Kidney (tissue), 14 donors: Measurements from ENCODE around the gene WAC. TPM values are rescaled to one million over a fixed set of nuclear protein-coding genes. Genes with fewer than 3 reads are reported as not detected.

ENCODE experiments used
- DNase-seq, 5 donors: peaks; one replicate each; pipeline ENCODE4 v3.0.0-alpha.2; 2013 to 2020
- FAIRE-seq: peaks from 2 replicates; lab custom pipeline; 2012; peaks lifted over from hg19 to GRCh38; lab: Jason Lieb, UNC
- H3K27ac ChIP-seq, 2 donors: one replicate each; pipeline ENCODE4 v1.7.0; 2013; ENCODE audit warnings: low read depth in 2 of 2, low read length in 2 of 2, inconsistent platforms in 1 of 2
- H3K27me3 ChIP-seq: one replicate; pipeline ENCODE4 v1.7.1; 2013; ENCODE audit warnings: low read length, inconsistent platforms; ENCODE audit not compliant: control insufficient read depth, insufficient read depth
- H3K36me3 ChIP-seq, 3 donors: one replicate each; pipeline versions ENCODE4 v1.7.0 to v1.7.1; 2013; ENCODE audit warnings: low read length in 3 of 3, control low read depth in 1 of 3, inconsistent platforms in 1 of 3; ENCODE audit not compliant: insufficient read depth in 3 of 3, control insufficient read depth in 2 of 3
- H3K4me1 ChIP-seq, 3 donors: one replicate each; pipeline versions ENCODE4 v1.7.0 to v1.7.1; 2013; ENCODE audit warnings: low read length in 3 of 3, inconsistent platforms in 1 of 3, low read depth in 1 of 3; ENCODE audit not compliant: control insufficient read depth in 2 of 3, insufficient read depth in 2 of 3
- H3K4me3 ChIP-seq, 3 donors: one replicate each; pipeline versions ENCODE4 v1.7.0 to v1.8.1; 2013; ENCODE audit warnings: low read length in 3 of 3, control low read depth in 1 of 3, inconsistent platforms in 1 of 3
- H3K9ac ChIP-seq, 3 donors: one replicate each; pipeline versions ENCODE4 v1.7.0 to v1.7.1; 2013; ENCODE audit warnings: low read length in 3 of 3, control low read depth in 1 of 3, inconsistent platforms in 1 of 3
- H3K9me3 ChIP-seq, 3 donors: one replicate each; pipeline versions ENCODE4 v1.7.0 to v1.7.1; 2013; ENCODE audit warnings: low read length in 3 of 3, control low read depth in 1 of 3, inconsistent platforms in 1 of 3; ENCODE audit not compliant: control insufficient read depth in 2 of 3, insufficient read depth in 1 of 3
- intact Hi-C: fragments of 100-400 bp; cut with DNase I; formaldehyde crosslinking; loops from one replicate; pipeline ENCODE4 v1.11.1; 2022
- polyA plus RNA-seq: library from polyadenylated mRNA; stranded (reverse); fragments of 350-450 nt; fragmentation: Illumina TruSeq; extraction: RNeasy Lipid Tissue Mini Kit (QIAGEN cat#74804); gene quantifications from one replicate; pipeline ENCODE4 v1.2.3, GENCODE V29; 2014; ENCODE audit warnings: low read depth, low replicate concordance; ENCODE audit not compliant: insufficient read depth
- total RNA-seq: library from RNA; stranded (reverse); fragmentation: NEBNext Ultra II Directional; extraction: Animal tissue kit (Norgen Biotek cat#: 25700); gene quantifications from one replicate; pipeline ENCODE4 v1.2.1, GENCODE V29; 2021
- TF ChIP-seq, protein P1 (sequence below): IDR thresholded peaks from 3 replicates; pipeline ENCODE4 v1.5.1; 2012; ENCODE audit warnings: mild to moderate bottlenecking, moderate library complexity, borderline replicate concordance; ENCODE audit not compliant: insufficient read depth; ENCODE audit errors: extremely low read depth
- donor health status: control.
- donor health status: control.
- donor health status: control.
- donor health status: control.
- donor health status: control.
- donor health status: DM: yes; HTN: yes; CAD: no.
- donor health status: Normal renal cell carcinoma (clear cell type).

WAC gene
- total and polyA plus RNA-seq, 2 donors from 2014 or later: 33.4 to 107 TPM

DNA sequence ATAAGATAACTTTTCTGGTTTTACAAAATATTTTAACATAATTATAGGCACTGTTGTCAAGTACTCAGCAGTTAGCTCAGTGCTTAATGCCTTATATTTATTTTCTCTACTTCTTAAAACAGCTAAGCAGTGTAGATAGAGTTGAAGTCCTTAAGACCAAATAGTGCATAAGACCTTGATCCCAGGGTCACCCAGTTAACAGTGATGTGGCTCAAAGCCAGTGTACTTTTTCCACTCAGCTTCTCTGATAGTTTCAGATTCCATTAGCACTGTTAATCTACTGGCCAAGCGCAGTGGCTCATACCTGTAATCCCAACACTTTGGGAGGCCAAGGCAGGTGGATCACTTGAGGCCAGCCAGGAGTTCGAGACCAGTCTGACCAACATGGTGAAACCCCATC is 83.6 kb downstream of the WAC start:
- no peak overlapping the region for H3K4me3 ChIP-seq

DNA sequence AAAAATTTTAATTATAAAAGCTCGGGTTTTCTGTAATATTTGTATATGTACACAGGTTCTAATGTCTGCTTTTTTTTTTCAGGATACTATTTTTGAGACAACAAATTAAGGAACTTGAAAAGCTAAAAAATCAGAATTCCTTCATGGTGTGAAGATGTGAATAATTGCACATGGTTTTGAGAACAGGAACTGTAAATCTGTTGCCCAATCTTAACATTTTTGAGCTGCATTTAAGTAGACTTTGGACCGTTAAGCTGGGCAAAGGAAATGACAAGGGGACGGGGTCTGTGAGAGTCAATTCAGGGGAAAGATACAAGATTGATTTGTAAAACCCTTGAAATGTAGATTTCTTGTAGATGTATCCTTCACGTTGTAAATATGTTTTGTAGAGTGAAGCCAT is 86.5 kb downstream of the WAC start:
- Histone ChIP-seq H3K36me3 (peaks cover 14 to 48% (median 19%) of the 10 kb centered on the region in 3 donors), H3K4me1 (no peaks in the 10 kb centered on the region), H3K9ac (no peak overlapping the region), H3K27ac (no peak overlapping the region), H3K9me3 (no peaks in the 10 kb centered on the region), H3K27me3 (no peaks in the 10 kb centered on the region), H3K4me3 (no peak overlapping the region)
- no peak for FAIRE-seq
- intact Hi-C loops: no loop called here
- no peak for DNase-seq
- TF ChIP-seq, protein P1, sequence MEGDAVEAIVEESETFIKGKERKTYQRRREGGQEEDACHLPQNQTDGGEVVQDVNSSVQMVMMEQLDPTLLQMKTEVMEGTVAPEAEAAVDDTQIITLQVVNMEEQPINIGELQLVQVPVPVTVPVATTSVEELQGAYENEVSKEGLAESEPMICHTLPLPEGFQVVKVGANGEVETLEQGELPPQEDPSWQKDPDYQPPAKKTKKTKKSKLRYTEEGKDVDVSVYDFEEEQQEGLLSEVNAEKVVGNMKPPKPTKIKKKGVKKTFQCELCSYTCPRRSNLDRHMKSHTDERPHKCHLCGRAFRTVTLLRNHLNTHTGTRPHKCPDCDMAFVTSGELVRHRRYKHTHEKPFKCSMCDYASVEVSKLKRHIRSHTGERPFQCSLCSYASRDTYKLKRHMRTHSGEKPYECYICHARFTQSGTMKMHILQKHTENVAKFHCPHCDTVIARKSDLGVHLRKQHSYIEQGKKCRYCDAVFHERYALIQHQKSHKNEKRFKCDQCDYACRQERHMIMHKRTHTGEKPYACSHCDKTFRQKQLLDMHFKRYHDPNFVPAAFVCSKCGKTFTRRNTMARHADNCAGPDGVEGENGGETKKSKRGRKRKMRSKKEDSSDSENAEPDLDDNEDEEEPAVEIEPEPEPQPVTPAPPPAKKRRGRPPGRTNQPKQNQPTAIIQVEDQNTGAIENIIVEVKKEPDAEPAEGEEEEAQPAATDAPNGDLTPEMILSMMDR: no peak

More for the DNA sequence above, 83.6 kb downstream of the WAC start:
- Histone ChIP-seq H3K9ac (no peak overlapping the region), H3K4me1 (no peaks in the 10 kb centered on the region), H3K27me3 (no peaks in the 10 kb centered on the region), H3K27ac (no peak overlapping the region), H3K36me3 (peaks cover 22 to 72% (median 31%) of the 10 kb centered on the region in 3 donors), H3K9me3 (no peaks in the 10 kb centered on the region)
- intact Hi-C loops: no loop called here
- FAIRE-seq: no peak
- no peak for DNase-seq
- TF ChIP-seq, protein P1: no peak

DNA sequence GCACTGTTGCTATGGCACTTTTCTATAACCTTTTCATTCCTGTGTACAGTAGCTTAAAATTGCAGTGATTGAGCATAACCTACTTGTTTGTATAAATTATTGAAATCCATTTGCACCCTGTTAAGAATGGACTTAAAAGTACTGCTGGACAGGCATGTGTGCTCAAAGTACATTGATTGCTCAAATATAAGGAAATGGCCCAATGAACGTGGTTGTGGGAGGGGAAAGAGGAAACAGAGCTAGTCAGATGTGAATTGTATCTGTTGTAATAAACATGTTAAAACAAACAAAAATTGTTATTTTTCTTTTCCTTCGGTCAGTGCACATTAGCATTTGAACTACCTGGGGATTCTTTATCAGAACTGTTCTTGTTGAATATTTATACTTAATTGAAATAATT is 87.3 kb downstream of the WAC start:
- Histone ChIP-seq H3K27ac (no peak overlapping the region), H3K36me3 (peaks cover 7 to 41% (median 17%) of the 10 kb centered on the region in 3 donors), H3K4me1 (no peaks in the 10 kb centered on the region), H3K27me3 (no peaks in the 10 kb centered on the region), H3K9me3 (no peaks in the 10 kb centered on the region), H3K4me3 (no peak overlapping the region), H3K9ac (no peak overlapping the region)
- TF ChIP-seq, protein P1: no peak
- FAIRE-seq (no peak), DNase-seq (no peak)
- intact Hi-C loops: loop anchor here (10.0 kb wide), 1 partner anchor 685 kb away; no protein-coding TSS in a partner anchor

DNA sequence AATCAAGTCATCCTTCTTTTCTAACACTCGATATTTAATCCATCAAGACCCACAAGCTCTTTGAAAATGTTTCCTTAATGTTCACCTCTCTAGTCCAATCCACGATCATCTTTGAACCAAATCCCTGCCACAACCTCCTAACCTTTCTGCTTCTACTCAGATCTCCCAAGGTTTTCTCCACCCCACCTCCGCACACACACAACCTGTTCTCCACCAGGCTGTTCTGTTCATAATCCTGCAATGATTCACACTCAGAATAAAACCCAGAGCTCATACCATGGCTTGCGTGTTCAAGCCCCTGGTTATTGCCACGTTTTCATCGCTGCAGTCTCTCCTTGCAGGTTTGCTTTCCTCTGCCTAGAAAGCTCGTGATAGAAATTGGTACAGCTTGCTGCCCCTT is 90.6 kb downstream of the WAC start:
- TF ChIP-seq, protein P1: no peak
- no peaks in the 10 kb centered on the region for H3K27me3 ChIP-seq
- no peaks in the 10 kb centered on the region for H3K4me1 ChIP-seq
- H3K4me3 ChIP-seq: no peak overlapping the region
- H3K9ac ChIP-seq: no peak overlapping the region
- FAIRE-seq (no peak), DNase-seq (no peak)
- no peaks in the 10 kb centered on the region for H3K9me3 ChIP-seq
- peaks cover 0 to 18% (median 1%) of the 10 kb centered on the region in 3 donors for H3K36me3 ChIP-seq
- intact Hi-C loops: loop anchor here (10.0 kb wide), 1 partner anchor 681 kb away; no protein-coding TSS in a partner anchor
- no peak overlapping the region for H3K27ac ChIP-seq
